Panc1 (cell line): ENCODE data around the gene SVOP. TPM values are rescaled to one million over a fixed set of nuclear protein-coding genes. Genes with fewer than 3 reads are reported as not detected.

Experiments used
- ATAC-seq: fragments of 200-7000 bp; cut with Tn5 transposase; 2 replicates; pipeline ENCODE4 v1.9.1; 2020; ENCODE audit warnings: mild to moderate bottlenecking, moderate library complexity
- BruUV-seq: library from RNA; stranded (reverse); fragments of 400-500 nt; replicated peaks from 2 replicates; lab custom pipeline; 2021; lab: Mats Ljungman, UMichigan
- CTCF ChIA-PET: fragments of 300-600 bp; sonication (Branson Sonifier 250); formaldehyde crosslinking; loops from one replicate; lab custom pipeline; 2022; ENCODE audit warnings: antibody characterized with exemption; lab: Charles Lee
- POLR2A ChIA-PET: fragments of 300-600 bp; sonication (Branson Sonifier 250); formaldehyde crosslinking; loops from one replicate; lab custom pipeline; 2022; ENCODE audit warnings: antibody characterized with exemption; lab: Charles Lee
- DNase-seq: peaks from one replicate; pipeline ENCODE4 v3.0.0-alpha.2; 2010; ENCODE audit warnings: low read depth, low spot score
- H3K27ac ChIP-seq: 2 replicates; pipeline ENCODE4 v1.5.1; 2011; ENCODE audit warnings: mild to moderate bottlenecking, low read length, inconsistent platforms
- H3K27me3 ChIP-seq: fragments of 200-500 bp; sonication (Bioruptor generic); 2 replicates; pipeline ENCODE4 v1.6.0; 2014; ENCODE audit warnings: low read length, inconsistent platforms; ENCODE audit not compliant: control insufficient read depth, insufficient read depth
- H3K36me3 ChIP-seq: fragments of 200-500 bp; sonication (Bioruptor generic); 2 replicates; pipeline ENCODE4 v1.5.1; 2014; ENCODE audit warnings: inconsistent platforms, mild to moderate bottlenecking, low read length, moderate library complexity; ENCODE audit not compliant: control insufficient read depth, insufficient read depth
- H3K4me1 ChIP-seq: 2 replicates; pipeline ENCODE4 v1.5.1; 2011; ENCODE audit warnings: inconsistent platforms, mild to moderate bottlenecking, low read length, moderate library complexity; ENCODE audit not compliant: control insufficient read depth, insufficient read depth
- H3K4me3 ChIP-seq, 2 experiments: 2 replicates each; pipeline ENCODE4 v1.5.1; 2011 to 2012; ENCODE audit warnings: low read depth in 2 of 2, low read length in 2 of 2, mild to moderate bottlenecking in 2 of 2, inconsistent platforms in 1 of 2, moderate library complexity in 1 of 2
- H3K9me3 ChIP-seq: fragments of 200-500 bp; sonication (Bioruptor generic); 2 replicates; pipeline ENCODE4 v1.5.1; 2014; ENCODE audit warnings: low read depth, mild to moderate bottlenecking, inconsistent platforms, low read length, moderate library complexity; ENCODE audit not compliant: control insufficient read depth, insufficient read depth
- POLR2AphosphoS5 ChIP-seq: IDR thresholded peaks from 2 replicates; pipeline ENCODE4 v1.6.1; 2012; ENCODE audit warnings: mild to moderate bottlenecking, low read depth, low read length, moderate library complexity
- REST ChIP-seq, 2 experiments: IDR thresholded peaks; 2 replicates each; pipeline ENCODE4 v1.6.1; 2011 to 2012; ENCODE audit warnings: low read depth in 2 of 2, control low read depth in 1 of 2, low read length in 1 of 2, mild to moderate bottlenecking in 1 of 2, moderate library complexity in 1 of 2; ENCODE audit not compliant: insufficient read depth in 1 of 2
- SIN3A ChIP-seq: IDR thresholded peaks from 2 replicates; pipeline ENCODE4 v1.6.1; 2012; ENCODE audit warnings: low read depth, mild to moderate bottlenecking, low read length, moderate library complexity, borderline replicate concordance; ENCODE audit not compliant: insufficient read depth
- TCF7L2 ChIP-seq: IDR thresholded peaks from 2 replicates; pipeline ENCODE4 v1.6.1; 2011; ENCODE audit warnings: mild to moderate bottlenecking, low read depth, low read length, inconsistent platforms
- in situ Hi-C: cut with HindIII; loops from 2 replicates; pipeline ENCODE4 v1.10.0; 2016; ENCODE audit warnings: low sequenced_read_pairs, low pct_unique_long_range_greater_than_20kb
- intact Hi-C: fragments of 100-400 bp; cut with micrococcal nuclease; formaldehyde crosslinking; loops from one replicate; pipeline ENCODE4 v1.10.0; 2022; ENCODE audit not compliant: unreplicated experiment
- total RNA-seq: library from RNA; stranded (reverse); gene quantifications from one replicate; pipeline ENCODE4 v1.2.1, GENCODE V29; 2021; ENCODE audit not compliant: unreplicated experiment
- TF ChIP-seq, protein P1 (sequence below): fragments of 450-650 bp; IDR thresholded peaks from 2 replicates; pipeline ENCODE4 v1.5.1; 2017; ENCODE audit warnings: mild to moderate bottlenecking

The SVOP gene
- total RNA-seq, 1 experiment from 2014 or later, result not detected

GRCh38 chr12:108899145-108899544, 121.7 kb downstream of the SVOP start:
- Histone ChIP-seq H3K4me1 (no peaks in the 10 kb centered on the region), H3K36me3 (no peaks in the 10 kb centered on the region), H3K27me3 (peaks cover 8% of the 10 kb centered on the region), H3K9me3 (no peaks in the 10 kb centered on the region), H3K27ac (no peak overlapping the region), H3K4me3 (no peak overlapping the region)
- in situ Hi-C loops, result no loop called here
- ChIA-PET CTCF (no interaction called here), POLR2A (no interaction called here)
- TF ChIP-seq, protein P1, sequence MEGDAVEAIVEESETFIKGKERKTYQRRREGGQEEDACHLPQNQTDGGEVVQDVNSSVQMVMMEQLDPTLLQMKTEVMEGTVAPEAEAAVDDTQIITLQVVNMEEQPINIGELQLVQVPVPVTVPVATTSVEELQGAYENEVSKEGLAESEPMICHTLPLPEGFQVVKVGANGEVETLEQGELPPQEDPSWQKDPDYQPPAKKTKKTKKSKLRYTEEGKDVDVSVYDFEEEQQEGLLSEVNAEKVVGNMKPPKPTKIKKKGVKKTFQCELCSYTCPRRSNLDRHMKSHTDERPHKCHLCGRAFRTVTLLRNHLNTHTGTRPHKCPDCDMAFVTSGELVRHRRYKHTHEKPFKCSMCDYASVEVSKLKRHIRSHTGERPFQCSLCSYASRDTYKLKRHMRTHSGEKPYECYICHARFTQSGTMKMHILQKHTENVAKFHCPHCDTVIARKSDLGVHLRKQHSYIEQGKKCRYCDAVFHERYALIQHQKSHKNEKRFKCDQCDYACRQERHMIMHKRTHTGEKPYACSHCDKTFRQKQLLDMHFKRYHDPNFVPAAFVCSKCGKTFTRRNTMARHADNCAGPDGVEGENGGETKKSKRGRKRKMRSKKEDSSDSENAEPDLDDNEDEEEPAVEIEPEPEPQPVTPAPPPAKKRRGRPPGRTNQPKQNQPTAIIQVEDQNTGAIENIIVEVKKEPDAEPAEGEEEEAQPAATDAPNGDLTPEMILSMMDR, result no peak
- no peak for TF ChIP-seq SIN3A
- no peak for TF ChIP-seq TCF7L2
- no peak for TF ChIP-seq POLR2AphosphoS5
- no peak for TF ChIP-seq REST (IDR thresholded peaks at IDR 0.05; ENCODE audit: insufficient read depth in 1 of 2, low read depth in 2 of 2, low read length in 1 of 2)
- ATAC-seq (no peak), DNase-seq (no peak)
- intact Hi-C loops, result no loop called here
- BruUV-seq, result no TSS peak

- intact Hi-C loops (no loop called here), in situ Hi-C loops (no loop called here)
- peaks cover 8% of the 10 kb centered on the region for H3K27me3 ChIP-seq
- POLR2A ChIA-PET, result no interaction called here
- no peak overlapping the region for H3K4me3 ChIP-seq
- H3K36me3 ChIP-seq, result no peaks in the 10 kb centered on the region
- BruUV-seq, result no TSS peak
- H3K9me3 ChIP-seq, result no peaks in the 10 kb centered on the region
- H3K27ac ChIP-seq, result no peak overlapping the region
- ATAC-seq, result no peak
- CTCF ChIA-PET, result interaction anchor here (1.1 kb wide), 1 partner anchor 13 kb away, joined by 4 read pairs; no protein-coding TSS in a partner anchor
- no peaks in the 10 kb centered on the region for H3K4me1 ChIP-seq
- no peak for TF ChIP-seq TCF7L2
- TF ChIP-seq REST (IDR thresholded peaks at IDR 0.05; ENCODE audit: insufficient read depth in 1 of 2, low read depth in 2 of 2, low read length in 1 of 2), result no peak
- TF ChIP-seq, protein P1, result no peak
- no peak for TF ChIP-seq SIN3A
- no peak for TF ChIP-seq POLR2AphosphoS5
- DNase-seq, result no peak
These were observed 124.1 kb downstream of the SVOP start for GRCh38 chr12:108896817-108897216.
